HG03469 (cell line): ENCODE data around the gene PTGIR.

Source experiments
- ATAC-seq: cut with Tn5 transposase; IDR thresholded peaks from one replicate; pipeline ENCODE4 v1.9.1; 2021; ENCODE audit warnings: mild to moderate bottlenecking, moderate library complexity, moderate number of reproducible peaks; ENCODE audit not compliant: unreplicated experiment

Gene PTGIR

DNA sequence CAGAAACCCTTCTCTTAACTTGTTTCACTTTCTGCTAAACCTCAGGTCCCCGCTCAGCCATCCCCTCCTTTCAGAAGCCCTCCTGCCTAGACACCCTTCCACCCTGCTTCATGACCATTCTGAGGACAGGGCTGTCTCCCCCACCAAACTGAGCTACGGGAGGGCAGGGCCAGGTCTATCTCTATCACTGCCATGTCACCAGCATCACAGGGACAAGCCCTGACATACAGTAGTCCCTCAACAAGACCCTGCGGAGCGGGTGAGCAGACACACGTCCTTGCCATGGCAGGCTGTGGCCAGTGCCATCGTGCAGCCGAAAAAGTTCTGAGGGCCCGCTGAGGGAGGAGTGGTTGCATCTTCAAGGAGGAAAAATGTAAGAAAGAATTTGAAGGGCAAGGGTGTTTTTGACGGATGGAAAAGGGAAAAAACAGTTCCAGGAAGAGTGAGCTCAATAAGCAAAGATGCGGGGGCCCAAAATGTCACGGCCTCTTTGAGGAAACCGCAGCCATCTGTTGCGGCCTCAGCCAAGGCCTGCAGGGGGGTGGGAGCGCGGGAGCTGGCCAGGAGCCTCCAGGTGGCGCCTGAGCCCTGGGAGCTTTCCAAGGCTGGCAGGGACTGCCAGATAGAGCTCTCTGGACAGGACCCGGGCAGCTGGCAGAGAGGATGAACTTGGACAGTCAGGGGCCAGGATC is 8.1 kb downstream of the PTGIR start:
- no peak for ATAC-seq

DNA sequence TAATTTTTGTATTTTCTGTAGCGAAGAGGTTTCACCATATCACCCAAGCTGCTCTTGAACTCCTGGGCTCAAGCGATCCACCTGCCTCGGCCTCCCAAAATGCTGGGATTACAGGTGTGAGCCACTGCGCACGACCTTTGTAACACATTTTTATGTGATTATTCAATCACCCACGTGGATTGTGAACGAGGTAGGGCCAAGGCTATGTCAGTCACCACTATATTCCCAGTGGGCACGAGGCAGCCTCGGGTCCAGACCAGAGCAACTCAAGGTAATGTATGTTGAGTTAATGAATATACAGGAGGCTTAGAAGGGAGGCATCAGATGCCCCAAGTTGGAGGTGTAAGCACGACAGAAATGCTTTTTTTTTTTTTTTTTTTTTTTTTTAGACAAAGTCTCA is 8.9 kb downstream of the PTGIR start:
- no peak for ATAC-seq

DNA sequence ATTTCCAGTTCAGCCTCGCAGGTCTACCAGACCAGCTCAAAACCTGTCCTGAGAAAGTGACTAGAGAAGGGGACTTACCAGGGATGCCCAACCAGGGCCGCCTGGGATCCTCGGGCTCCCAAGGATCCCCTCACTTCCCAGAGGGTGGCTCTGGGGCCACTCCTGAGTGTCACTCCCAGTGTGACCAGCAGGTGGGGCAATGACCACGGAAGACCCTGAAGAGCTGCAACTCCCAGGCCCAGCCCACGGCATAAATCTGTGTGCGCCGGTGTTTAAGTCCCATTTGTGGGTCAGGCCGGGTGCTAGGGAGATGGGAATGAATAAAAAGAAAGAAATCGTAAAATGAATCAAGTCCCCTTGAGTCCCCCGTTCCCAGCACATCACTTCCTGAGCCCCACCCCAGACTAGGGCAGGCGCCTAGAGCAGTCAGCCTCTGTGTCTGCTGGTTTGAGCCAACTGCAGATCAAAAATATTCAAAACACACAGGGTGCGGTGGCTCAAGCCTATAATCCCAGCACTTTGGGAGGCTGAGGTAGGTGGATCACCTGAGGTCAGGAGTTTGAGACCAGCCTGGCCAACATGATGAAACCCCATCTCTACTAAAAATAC is 10.7 kb downstream of the PTGIR start:
- no peak for ATAC-seq

DNA sequence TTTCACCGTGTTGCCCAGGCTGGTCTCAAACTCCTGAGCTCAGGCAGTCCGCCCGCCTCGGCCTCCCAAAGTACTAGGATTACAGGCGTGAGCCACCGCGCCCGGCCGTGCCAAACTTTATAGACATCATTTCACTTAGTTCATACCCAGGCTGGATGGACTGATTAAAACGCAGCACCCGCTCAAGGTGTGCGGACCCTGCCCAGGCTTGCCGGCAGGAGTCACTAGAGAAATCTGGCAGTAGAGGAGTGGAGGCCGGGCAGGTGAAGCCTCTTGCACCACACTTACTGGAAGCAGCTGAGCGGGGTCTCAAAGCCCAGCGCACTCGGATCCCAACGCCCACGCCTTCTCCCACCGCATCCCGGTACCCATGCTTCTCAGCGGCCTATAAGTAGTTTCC is 11.4 kb downstream of the PTGIR start:
- no peak for ATAC-seq

DNA sequence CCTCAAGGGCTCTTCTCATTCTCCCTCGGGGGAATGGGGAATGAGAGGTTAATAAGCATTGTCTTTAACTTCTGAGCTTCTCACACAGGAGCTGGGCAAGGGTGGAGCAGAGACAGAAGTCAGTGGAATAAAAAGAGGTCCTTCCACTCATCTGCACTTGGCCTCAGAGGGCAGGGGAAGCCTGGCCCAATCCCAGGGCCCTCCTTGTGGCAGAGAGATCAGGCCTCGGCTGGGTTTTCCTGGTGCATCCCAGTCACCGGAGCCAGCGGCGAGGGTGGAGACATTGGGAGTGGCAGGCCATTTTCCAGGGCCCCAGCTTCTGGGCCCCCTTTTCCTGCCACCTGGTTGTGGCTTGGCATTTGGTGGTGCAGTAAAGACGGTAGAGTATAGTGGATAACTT is 13.1 kb downstream of the PTGIR start:
- ATAC-seq = no peak

DNA sequence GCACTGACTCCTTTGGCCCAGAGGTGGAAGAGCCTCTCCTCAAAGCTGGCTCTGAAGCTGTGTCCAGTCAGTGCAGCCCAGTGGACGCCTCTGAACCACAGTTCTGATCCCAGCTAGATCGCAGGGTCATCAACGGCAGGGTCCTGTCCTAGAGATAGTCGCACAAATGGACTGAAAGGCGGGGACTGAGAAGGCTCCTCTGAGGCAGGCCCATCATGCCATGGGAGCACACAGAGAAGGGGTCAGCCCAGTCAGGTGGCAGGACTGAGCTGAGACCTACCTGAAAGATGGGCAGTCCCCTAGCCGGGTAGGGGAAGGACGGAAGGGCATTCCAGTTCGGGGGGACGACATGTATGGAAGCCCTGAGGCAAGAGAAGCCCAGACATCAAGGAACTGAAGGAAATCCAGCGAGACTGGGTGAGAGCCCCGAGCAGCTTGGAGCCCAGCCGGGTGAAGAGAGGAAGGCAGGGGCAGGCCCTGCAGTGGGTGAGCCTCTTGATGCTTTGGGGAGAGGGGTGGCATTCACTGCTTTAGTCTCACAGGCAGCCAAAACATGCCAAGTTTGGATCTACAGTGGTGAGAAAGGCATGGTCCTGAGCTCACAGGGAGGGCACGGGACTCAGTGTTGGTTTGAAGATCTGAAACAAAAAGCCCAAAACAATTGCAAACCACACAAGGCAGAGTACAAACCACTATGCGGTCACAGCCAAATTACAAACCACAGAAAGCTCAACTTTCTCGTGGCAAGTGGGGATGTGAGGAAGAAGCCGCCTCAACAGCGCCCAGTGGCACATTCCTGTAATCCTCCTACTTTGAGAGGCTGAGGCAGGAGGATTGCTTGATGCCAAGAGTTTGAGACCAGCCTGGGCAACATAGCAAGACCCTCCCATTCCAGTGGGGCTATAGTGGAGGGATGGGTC is 13.8 kb downstream of the PTGIR start:
- no peak for ATAC-seq

DNA sequence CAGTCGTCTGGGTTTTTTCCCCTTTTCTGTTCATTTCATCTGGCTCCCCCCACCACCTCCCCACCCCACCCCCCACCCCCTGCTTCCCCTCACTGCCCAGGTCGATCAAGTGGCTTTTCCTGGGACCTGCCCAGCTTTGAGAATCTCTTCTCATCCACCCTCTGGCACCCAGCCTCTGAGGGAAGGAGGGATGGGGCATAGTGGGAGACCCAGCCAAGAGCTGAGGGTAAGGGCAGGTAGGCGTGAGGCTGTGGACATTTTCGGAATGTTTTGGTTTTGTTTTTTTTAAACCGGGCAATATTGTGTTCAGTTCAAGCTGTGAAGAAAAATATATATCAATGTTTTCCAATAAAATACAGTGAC is 14.5 kb downstream of the PTGIR start:
- no peak for ATAC-seq

DNA sequence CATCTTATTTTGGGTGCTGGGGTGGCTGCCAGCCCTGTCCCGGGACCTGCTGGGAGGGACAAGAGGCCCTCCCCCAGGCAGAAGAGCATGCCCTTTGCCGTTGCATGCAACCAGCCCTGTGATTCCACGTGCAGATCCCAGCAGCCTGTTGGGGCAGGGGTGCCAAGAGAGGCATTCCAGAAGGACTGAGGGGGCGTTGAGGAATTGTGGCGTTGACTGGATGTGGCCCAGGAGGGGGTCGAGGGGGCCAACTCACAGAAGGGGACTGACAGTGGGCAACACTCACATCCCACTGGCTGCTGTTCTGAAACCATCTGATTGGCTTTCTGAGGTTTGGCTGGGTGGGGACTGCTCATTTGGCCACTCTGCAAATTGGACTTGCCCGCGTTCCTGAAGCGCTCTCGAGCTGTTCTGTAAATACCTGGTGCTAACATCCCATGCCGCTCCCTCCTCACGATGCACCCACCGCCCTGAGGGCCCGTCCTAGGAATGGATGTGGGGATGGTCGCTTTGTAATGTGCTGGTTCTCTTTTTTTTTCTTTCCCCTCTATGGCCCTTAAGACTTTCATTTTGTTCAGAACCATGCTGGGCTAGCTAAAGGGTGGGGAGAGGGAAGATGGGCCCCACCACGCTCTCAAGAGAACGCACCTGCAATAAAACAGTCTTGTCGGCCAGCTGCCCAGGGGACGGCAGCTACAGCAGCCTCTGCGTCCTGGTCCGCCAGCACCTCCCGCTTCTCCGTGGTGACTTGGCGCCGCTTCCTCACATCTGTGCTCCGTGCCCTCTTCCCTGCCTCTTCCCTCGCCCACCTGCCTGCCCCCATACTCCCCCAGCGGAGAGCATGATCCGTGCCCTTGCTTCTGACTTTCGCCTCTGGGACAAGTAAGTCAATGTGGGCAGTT is 15.1 kb downstream of the PTGIR start:
- no peak for ATAC-seq

DNA sequence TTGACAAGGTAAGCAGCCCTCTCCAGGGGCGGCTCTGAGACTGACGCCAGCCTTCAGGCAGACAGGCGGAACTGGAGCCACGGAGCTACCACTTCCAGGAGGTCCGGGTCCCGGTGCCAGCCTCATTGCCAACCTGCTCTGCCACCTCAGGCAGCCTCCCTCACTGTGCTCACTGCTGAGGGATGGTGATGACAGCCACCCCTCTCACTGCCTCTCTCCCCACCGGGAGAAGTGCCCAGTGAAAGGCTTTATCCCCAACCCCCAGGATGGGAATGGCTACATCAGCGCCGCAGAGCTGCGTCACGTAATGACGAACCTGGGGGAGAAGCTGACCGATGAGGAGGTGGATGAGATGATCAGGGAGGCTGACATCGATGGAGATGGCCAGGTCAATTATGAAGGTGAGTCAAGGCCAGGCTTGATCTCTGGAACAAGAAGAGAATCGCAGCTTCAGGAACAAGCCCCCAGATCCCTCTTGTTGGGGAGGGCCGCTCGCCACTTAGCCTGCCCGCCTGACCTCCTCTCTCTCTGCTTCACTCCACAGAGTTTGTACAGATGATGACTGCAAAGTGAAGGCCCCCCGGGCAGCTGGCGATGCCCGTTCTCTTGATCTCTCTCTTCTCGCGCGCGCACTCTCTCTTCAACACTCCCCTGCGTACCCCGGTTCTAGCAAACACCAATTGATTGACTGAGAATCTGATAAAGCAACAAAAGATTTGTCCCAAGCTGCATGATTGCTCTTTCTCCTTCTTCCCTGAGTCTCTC is 16.1 kb downstream of the PTGIR start:
- ATAC-seq = no peak

DNA sequence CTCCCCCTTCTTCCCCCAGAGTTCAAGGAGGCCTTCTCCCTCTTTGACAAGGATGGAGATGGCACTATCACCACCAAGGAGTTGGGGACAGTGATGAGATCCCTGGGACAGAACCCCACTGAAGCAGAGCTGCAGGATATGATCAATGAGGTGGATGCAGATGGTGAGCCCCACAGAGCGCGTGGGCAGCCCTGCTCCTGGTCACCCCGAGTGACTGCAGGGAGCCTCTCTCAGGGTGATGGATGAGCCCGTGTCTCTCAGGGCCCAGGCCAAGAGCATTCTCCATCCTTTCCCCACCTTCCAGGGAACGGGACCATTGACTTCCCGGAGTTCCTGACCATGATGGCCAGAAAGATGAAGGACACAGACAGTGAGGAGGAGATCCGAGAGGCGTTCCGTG is 16.7 kb downstream of the PTGIR start:
- ATAC-seq = no peak

DNA sequence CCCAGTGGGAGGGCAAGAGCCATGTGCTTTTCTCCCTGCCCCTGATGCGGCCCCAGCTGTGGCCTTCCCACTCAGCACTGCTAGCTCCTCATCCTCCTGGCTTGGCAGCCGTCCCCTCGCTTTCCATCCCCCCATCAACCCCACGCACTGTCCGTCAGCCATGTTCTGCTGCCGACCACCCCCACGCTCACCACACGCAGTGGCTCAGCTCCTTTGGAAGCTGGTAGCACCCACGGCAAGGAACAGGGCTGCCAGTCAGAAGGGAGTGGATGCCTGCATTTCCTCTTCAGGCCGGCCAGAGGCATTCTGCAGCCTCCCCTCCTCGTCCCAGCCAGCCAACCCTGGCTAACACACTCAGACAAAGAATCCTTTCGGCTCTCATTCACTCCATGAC is 17.4 kb downstream of the PTGIR start:
- no peak for ATAC-seq

DNA sequence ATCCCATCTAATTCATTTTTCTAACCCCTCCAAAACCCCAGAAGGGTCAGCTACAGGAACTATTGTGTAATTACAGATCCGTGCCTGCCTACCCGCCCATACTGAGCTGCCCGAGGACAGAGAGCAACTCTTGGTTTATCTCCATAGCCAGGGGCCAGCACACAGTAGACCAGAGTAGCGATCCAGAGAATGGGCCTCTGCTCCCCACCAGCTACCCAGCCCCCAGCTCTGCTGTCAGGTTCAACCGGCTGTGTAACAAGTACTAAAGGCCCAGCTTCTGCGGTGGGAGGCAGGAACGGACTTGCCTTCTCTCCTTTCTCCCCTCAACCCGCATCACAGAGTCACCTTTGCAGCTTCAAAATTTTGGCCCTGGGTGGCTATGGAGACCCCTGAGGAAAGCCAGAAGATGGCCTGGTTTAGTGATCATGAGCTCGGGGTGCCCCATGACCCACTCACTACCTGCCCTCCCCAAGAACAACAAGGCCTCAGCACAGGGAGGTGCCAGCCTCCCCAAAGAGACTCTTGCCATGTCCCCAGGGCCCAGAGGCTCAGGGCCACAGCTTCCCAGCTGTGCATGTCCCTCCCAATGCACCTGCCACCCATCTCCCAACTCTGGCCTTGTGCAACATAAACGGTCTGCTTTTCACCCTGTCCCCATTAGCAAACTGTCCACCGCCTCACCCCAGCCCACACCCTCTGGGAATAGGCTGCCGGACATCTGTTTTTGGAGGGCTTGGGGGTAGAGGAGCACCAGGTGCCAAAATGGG is 18.0 kb downstream of the PTGIR start:
- ATAC-seq = no peak

DNA sequence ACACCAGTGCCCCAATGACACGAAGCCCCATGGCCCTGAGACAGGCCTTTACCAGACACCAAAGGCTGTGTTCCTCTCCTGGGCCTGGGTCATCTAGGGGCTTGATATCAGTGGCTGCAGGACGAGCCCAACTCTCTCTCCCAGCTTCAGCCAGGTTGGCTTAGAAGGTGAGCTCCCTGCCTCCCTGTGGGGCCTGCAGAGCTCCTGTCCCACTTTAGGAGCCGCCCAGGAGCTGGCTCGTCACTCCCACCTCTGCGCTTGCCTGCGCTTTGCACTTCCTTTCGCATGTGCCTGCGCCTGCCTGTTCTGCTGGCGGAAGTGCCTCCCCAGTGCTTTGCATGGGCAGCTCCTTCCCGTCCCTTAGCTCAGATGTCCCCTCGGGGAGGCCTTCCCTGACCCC is 18.9 kb downstream of the PTGIR start:
- ATAC-seq = no peak

DNA sequence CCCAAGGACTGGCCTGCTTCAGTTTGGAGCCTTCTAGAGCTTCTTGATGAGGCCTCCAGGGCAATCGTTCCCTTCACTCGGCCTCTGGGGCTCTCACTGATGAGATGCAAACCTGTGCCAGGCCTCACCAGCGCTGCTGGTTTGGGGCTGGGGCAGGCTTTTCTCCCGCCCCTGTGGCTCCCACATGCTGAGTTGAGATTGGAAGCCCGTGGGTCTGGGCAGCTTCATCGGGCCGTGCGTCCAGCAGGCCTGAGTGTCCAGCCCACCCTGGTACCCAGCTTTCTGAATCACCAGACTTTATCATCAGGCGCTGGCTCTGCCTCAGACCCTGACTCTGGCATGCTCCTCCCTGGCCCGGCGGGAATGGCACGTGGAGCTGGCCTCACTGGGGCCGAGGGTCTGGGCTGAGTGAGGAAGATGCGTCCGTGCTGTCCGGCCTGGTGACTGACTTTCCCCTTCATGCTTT is 19.5 kb downstream of the PTGIR start:
- ATAC-seq = no peak

DNA sequence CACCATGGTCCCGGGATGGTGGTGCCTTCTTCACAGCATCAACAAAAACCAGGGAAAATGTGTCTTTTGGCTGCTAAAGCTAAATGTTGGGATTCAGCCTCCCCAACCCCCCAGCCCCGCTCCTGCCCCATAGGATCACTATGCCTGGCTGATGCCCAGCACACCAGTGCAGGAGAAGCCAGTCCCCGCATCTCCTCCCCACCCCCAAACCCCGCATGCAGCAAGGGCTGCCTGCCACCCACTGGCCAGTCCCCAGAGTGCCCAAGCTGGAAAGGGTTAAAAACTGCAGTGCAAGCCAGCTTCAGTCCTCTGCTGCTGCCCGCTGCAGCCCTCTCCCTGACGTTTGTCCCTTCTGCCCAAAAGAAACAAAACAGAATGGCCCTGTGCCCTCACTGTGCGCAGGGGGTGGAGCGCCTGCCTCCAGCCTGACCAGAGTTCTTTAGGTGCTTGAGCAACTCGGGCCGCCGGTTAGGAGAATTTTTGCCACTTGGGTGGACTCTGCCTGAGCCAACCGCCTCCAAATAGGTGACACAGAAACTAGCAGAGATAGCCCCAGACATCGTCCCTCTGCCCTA is 20.0 kb downstream of the PTGIR start:
- ATAC-seq = no peak

DNA sequence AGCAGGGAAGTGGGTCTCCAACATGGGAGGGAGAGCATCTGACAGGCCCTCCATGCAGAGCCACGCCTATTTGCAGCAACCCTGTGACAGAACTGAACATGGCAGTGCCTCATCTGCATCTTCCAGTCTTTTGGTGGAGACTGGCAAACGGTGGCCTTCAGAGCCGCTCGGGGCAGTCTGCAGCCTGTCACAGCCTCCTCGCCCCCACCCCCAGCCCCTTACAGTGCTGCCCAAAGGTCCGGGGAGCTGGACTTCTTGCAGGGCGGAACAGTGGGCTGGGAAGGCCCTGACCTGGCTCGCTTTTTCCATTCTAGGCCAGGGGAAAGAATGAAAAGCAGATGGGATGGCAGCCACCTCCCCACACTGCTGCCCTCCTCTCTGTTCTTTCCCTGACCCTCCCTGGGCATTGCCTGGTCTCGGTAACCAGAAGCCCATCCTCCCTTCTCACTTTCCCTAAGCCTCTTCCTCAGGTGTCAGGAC is 21.1 kb downstream of the PTGIR start:
- ATAC-seq = no peak

DNA sequence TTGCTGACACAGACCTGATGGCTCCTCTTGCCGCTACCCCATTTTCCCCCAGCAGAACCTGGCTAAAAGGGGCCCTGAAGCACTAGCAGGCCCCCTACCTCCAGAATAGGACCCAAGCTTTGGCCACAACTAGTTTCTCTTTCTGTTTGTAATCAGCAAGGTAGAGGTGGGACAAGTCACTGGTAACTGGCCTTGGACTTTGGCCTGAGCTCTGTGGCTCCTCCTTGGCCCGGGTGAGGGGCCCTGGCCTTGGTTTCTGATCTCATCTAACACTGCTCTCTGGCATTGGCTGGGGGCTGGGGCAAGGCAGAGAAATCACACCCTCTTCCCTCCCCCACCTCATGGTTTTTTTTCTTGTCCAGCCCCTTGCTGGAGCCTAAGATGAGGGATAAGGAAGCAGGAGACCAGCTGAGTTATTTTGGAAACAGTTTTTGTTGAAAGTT is 21.7 kb downstream of the PTGIR start:
- ATAC-seq = no peak

DNA sequence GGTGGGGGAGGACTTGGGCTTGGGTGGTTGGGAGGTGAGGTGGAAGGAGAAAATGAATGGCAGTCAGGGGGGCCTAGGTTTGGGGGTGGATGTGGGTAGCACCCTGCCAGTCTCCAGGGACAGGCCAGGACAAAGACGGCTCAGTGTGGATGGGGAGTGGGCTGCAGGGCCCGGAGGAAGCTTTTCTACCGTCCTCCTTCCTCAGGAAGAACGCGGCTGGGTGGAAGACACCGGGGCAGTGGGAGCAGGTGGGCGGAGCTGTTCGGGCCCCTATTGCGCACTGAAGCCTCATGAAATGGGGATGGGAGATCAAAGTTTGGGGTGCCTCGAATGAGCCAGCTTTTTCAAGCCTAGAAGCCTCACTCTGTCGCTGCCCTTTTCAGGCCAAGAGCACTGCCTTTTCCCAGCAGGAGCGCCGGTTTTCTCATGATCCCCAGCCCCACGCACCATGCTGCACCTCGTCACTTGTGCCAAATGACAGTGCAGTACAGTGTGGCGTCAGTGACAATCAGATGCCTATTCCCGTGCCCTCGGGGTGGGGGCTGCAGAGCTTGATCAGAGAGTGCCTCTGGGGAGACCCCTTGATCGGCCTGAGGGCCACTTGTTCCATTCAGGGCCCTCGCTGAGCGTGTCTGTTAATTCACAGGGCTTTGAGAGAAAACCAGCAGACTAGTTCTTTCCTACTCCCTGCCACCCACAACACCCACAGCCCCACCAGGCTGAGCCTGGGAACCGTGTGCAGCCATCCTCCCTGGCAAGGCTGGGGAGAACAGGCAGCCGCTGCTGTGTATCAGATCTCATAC is 22.3 kb downstream of the PTGIR start:
- ATAC-seq = no peak
